ENCODE results near the gene FAM43B.

FAM43B gene, protein sequence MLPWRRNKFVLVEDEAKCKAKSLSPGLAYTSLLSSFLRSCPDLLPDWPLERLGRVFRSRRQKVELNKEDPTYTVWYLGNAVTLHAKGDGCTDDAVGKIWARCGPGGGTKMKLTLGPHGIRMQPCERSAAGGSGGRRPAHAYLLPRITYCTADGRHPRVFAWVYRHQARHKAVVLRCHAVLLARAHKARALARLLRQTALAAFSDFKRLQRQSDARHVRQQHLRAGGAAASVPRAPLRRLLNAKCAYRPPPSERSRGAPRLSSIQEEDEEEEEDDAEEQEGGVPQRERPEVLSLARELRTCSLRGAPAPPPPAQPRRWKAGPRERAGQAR

DNA sequence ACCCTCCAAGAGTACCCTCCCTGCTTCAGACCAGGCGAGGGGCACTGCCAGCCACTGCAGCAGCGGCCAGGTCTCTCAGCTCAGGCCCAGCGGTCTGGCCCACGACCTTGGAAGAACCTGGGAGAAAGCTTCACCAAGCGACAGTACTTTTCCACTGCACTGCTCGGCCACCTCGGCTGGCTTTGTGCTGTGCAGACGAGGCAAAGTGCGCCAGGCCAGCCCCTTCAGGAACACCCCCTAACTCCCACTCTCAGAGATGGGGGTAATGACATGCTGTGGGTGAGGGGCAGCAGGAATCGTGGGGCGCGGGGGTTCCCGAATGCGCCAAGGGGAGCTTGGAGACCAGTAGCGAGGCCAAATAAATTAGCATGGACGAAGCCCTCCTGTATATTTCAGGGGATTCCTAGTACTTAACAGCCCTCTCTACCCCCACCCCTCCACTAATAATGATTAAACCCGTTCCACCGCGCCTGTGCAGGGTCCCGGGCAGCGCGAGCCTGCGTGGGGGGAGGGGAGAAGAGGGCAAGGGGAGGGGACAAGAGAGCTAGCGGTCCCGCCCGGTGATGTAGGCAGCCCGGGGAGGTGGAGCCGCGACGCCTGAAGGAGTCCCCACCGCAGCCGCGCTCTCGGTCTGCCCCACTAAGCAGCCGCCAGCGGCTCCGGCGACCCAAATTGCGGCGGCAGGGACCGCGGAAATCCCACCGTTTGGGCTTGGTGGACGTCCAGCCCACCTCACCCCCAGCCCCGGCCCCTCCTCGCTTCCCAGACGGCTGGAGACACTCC is at the start of gene FAM43B:
TSS of gene FAM43B (plus strand) at position 629 of the 783 bp plus-strand sequence. CDS start 401 bp downstream, outside the sequence.
- no peak for TF ChIP-seq GATA3 (IDR thresholded peaks at IDR 0.05; ENCODE audit: low read depth, low read length)
- no peak for TF ChIP-seq GATA2 (IDR thresholded peaks at IDR 0.05; ENCODE audit: low read depth, low read length)

DNA sequence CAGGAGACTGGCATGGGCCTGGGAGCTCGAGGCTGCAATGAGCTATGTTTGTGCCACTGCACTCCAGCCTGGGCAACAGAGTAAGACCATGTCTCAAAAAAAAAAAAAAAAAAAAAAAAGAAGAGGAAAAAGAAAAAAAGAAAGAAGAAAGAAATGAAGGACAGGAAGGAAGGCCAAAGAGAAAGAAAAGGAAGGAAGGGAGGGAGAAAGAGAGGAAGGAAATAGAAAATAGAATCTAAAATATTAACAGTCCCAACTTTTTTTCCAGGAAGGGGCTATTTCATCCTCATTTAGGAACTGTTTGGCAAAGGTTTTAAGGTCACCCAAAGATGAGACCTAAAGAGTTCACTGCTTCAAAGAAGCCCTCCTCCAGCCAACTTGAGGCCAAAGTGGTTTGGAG is 46.9 kb upstream of the FAM43B start:
- TF ChIP-seq GATA2 (IDR thresholded peaks at IDR 0.05; ENCODE audit: low read depth, low read length) (no peak), GATA3 (IDR thresholded peaks at IDR 0.05; ENCODE audit: low read depth, low read length) (no peak)

GRCh38 chr1:20507248-20507563 is 45.2 kb upstream of the FAM43B start:
- no peak for TF ChIP-seq GATA3 (IDR thresholded peaks at IDR 0.05; ENCODE audit: low read depth, low read length)
- TF ChIP-seq GATA2 (IDR thresholded peaks at IDR 0.05; ENCODE audit: low read depth, low read length) = no peak

GRCh38 chr1:20507564-20508410 is 44.6 kb upstream of the FAM43B start, which contains the start of gene MUL1:
MUL1 (minus strand) TSS chr1:20508151; CDS start chr1:20508024, 127 bp downstream.
- TF ChIP-seq GATA2 (IDR thresholded peaks at IDR 0.05; ENCODE audit: low read depth, low read length) = peak; percentile 61
- TF ChIP-seq GATA3 (IDR thresholded peaks at IDR 0.05; ENCODE audit: low read depth, low read length) = no peak

- TF ChIP-seq GATA3 (IDR thresholded peaks at IDR 0.05; ENCODE audit: low read depth, low read length) (no peak), GATA2 (IDR thresholded peaks at IDR 0.05; ENCODE audit: low read depth, low read length) (no peak)
These were observed 44.0 kb upstream of the FAM43B start for GRCh38 chr1:20508411-20508771.

GRCh38 chr1:20511518-20512428 is 40.6 kb upstream of the FAM43B start:
- TF ChIP-seq GATA2 (IDR thresholded peaks at IDR 0.05; ENCODE audit: low read depth, low read length) = no peak
- TF ChIP-seq GATA3 (IDR thresholded peaks at IDR 0.05; ENCODE audit: low read depth, low read length) = no peak

- no peak; the same call in 1 of the 2 replicates for TF ChIP-seq GATA2 (IDR thresholded peaks at IDR 0.05; ENCODE audit: low read depth, low read length)
These were observed 30.2 kb upstream of the FAM43B start for GRCh38 chr1:20521960-20522861.

DNA sequence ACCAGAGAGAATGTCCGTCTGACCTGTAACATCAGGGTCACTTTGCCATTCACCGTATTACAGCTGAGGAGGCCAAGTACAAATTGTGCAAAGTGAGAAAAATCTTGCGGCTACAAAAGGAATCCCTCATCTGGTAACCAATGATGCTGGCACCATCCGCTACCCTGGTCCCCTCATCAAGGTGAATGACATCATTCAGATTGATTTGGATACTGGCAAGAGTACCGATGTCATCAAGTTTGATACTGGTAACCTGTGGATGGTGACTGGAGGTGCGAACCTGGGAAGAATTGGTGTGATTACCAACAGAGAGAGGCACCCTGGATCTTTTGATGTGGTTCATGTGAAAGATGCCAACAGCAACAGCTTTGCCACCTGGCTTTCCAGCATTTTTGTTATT is 26.1 kb upstream of the FAM43B start:
- no peak for TF ChIP-seq GATA3 (IDR thresholded peaks at IDR 0.05; ENCODE audit: low read depth, low read length)
- TF ChIP-seq GATA2 (IDR thresholded peaks at IDR 0.05; ENCODE audit: low read depth, low read length) = no peak

DNA sequence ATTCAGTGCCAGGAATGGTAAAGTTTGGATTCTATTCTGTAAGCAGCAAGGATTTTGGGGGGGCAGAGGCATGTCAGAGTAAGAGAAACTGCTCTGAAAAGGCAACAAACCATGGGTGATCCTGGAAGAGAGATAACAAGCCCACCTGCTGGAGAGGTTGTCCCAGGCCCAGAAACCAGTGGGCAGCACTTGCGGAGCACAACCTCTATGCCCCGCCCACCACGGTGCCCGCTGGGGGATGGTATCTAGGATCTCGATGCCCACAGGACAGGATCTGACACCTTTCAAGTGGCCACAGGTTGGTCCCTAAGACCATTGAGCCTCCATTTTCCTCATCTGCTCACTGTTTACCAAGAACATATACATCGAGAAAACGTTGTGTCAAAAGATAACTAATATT is 24.2 kb upstream of the FAM43B start:
- TF ChIP-seq GATA2 (IDR thresholded peaks at IDR 0.05; ENCODE audit: low read depth, low read length) (0 out of 2 replicates have a peak, but pooled peaks have one; percentile 20), GATA3 (IDR thresholded peaks at IDR 0.05; ENCODE audit: low read depth, low read length) (no peak)

DNA sequence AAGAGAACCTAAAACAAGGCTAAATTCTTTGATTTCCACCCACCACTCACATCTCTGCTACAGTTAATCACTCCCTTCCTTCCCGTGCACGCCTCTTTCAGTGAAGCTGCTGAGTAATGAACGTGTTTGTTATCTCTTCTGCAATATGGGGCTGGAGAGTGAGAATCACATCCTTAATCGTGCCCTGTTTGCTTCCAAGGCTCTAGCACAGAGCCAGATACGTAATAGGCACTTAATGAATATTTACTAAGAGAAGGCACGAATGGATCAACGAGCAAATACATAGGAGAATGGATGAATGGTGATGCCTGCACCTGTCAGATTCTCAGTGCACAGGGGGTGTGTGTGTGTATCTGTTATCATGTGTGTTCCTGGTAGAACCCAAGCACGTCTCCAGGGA is 22.1 kb upstream of the FAM43B start:
- no peak for TF ChIP-seq GATA3 (IDR thresholded peaks at IDR 0.05; ENCODE audit: low read depth, low read length)
- no peak for TF ChIP-seq GATA2 (IDR thresholded peaks at IDR 0.05; ENCODE audit: low read depth, low read length)

GRCh38 chr1:20530901-20531300 is 21.5 kb upstream of the FAM43B start:
- no peak for TF ChIP-seq GATA3 (IDR thresholded peaks at IDR 0.05; ENCODE audit: low read depth, low read length)
- no peak for TF ChIP-seq GATA2 (IDR thresholded peaks at IDR 0.05; ENCODE audit: low read depth, low read length)

GRCh38 chr1:20533635-20534034 is 18.7 kb upstream of the FAM43B start:
- TF ChIP-seq GATA3 (IDR thresholded peaks at IDR 0.05; ENCODE audit: low read depth, low read length) = no peak
- TF ChIP-seq GATA2 (IDR thresholded peaks at IDR 0.05; ENCODE audit: low read depth, low read length) = no peak
